GM21381 (cell line): ENCODE results near the gene HMCES.
A peak's percentile ranks its signal among the peaks of the same experiment; 100 is the strongest.
"Not testable (repeated sequence)": the region's sequence is repeated elsewhere in the genome, so short reads cannot be mapped to it uniquely, and the experiment has no call there.

Experiments
- ATAC-seq: cut with Tn5 transposase; IDR thresholded peaks from one replicate; pipeline ENCODE4 v1.9.1; 2021; ENCODE audit warnings: mild to moderate bottlenecking, moderate library complexity; ENCODE audit not compliant: unreplicated experiment

Gene HMCES

DNA sequence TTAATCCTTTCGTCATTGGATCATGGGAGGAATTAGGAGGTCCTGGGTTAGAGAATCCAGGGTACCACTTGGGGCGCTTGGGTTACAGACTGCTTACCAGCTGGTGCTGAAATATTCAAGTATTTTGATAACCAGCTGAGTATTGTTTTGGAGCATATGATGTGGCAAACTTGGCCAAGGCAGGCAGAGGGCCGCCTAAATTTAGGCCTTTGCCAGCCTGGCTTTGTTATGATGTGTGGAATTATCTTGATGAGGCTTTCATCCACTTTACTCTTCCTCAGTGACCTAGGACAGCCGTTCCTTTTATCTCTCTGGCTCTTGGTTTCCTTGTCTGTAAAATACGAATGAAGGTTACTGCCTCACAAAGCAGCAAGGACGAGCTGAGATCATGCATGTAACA is 22.4 kb upstream of the HMCES start:
- no peak for ATAC-seq

DNA sequence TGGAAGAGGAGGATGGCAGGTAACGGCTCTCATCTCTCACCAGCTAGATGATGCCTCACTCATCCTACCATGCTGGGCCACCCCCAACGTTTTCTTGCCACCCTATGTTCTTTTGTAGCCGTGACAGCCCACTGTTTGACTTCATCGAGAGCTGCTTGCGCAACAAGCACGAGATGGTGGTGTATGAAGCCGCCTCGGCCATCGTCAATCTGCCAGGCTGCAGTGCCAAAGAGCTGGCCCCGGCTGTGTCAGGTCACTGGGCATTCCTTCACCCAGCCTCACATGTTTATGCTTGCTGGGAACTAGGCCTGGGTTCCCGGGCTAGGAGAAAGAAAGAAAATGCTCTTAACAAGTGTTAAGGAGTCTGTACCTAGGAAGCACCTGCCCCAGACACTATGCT is 21.1 kb upstream of the HMCES start:
- ATAC-seq = no peak

DNA sequence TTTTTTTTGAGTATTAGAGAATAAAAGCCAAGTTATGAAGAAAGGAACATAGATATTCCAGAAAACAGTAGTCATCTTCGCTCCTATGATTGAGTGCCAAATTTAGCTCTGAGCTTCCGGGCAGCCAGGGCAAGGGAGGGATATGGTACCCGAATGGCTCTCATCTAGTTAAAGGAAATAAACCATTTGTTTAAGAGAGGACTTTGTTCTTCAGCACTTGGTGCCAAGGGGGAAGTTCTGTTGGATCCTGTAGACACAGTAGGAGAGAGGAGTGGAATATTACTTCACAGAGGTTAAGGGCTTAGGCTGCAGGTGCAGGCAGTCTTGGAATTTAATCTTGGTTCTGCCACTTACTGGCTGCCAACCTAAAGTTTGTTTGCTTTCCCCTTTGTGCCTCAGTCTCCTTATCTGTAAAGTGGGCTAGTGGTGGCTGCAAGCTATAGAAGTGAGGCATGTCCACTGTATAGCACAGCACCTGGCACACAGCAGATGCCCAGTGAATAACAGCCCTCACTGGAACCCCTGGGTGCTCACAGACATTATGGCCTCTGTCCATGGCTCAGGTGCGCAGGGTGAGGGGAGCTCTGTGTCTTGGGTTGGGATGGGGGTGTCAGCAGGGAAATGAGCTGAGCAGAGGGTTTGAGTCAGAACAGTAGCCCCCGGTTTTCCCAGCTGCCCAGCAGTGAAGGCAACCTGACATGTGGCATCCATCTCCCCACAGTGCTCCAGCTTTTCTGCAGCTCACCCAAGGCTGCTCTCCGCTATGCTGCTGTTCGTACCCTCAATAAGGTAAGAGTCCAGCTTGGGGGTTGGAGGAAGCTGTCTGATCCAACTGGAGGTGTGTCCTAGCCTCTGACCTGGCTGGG is 18.8 kb upstream of the HMCES start:
- no peak for ATAC-seq

DNA sequence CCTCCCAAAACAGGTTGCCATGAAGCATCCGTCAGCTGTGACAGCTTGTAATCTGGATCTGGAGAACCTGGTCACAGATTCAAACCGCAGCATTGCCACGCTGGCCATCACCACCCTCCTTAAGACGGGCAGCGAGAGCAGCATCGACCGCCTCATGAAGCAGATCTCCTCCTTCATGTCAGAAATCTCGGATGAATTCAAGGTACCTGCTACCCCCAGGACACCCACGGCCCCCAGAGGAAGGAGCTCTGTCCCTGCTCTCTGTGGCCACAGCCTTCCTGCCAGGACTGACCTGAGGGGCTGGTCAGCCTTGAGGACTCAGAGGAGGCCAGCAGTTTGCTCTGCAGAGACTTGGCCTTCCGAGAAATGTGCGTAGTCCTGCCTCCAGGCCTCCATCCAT is 18.1 kb upstream of the HMCES start:
- no peak for ATAC-seq

DNA sequence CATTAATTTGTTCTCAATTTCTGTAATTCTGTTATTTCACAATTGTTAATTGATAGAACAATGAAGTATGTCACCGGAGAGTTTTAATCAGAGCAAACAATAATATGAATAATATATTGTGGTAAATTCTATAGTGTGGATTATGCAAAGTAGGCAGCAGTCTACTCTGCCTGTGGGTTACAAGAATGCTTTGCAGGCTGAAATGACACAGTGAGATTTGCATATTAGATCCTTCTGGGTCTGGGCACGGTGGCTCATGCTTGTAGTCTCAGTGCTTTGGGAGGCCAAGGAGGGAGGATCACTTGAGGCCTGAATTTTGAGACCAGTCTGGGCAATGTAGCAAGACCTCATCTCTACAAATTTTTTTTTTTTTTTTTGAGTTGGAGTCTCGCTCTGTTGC is 16.8 kb upstream of the HMCES start:
- no peak for ATAC-seq

DNA sequence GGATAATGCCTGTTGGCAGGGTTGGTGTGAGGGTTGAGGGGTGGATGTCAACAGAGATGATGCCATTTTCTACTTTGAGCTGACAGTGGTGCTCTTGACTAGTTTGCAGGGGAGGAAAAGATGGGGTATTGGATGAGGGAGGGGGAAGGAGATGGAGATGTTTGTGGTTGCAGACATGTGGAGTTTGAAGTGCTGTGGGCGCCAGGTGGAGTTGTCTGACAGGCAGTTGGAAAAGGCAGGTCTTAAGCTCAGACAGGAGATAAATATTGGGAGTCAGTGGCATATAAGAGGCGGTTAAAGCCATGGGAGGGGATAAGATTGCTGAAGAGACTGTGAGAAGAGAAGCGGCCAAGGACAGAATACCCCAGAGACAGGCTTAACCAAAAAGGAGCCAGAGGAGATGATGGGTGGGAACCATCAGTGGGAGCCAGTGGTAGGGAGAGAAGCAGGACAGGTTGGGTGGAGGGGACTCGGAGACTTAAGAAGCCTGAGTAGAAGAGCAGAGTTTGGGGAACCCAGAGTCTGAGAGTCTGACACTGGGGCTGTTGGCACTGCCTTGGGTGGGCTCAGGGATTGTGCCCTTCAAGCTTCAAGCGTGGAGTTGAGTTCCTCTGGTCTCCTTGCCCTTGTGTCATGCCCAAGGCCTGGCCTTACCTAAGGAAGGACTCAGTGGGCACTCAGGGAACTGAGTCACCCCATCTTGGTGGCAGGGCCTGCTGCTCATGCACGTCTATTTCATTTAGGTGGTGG is 15.3 kb upstream of the HMCES start:
- ATAC-seq = no peak

DNA sequence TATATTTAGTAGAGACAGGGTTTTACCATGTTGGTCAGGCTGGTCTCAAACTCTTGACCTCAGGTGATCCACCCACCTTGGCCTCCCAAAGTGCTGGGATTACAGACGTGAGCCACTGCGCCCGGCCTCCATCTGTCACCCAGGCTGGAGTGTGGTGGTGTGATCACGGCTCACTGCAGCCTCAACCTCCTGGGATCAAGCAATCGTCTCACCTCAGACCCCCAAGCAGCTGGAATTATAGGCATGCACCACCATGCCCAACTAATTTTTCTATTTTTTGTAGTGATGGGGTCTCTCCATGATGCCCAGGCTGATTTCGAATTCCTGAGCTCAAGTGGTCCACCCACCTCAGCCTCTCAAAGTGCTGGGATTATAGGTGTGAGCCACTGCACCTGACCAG is 13.7 kb upstream of the HMCES start:
- not testable (repeated sequence) for ATAC-seq

DNA sequence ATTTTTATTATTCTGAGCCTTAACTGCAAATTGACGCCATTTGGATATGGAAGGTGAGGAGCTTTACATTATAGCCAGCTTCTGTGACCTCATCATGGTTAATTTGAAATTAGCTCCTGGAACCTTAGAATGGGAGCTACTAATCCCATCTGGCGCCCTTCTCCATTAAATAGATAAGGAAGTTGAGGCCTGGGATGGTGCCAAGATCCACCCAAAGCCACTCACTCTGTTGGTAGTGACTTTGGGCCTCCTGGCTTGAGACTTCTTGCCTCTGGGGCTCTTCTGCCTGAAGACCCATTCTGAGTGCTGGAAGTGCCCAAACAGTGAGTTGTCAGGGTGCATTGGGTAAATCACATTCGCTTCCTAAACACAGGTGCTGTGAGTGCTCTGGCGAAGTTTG is 12.0 kb upstream of the HMCES start:
- ATAC-seq = no peak

DNA sequence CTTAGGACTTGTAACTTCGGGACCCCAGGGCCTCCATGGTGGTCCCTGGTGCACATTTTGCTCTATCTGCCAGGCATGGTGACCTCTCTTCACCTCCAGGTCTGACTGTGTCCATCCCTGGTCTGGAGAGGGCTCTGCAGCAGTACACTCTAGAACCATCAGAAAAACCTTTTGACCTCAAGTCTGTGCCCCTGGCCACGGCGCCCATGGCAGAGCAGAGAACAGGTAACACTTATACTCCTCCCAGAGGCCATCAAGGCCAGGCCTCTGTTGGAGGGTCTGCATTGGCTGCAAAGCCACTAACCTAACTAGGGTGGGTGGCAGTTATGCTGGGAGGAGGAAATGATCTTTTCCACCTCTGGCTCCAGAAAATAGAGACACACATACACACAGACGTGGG is 10.3 kb upstream of the HMCES start:
- no peak for ATAC-seq

DNA sequence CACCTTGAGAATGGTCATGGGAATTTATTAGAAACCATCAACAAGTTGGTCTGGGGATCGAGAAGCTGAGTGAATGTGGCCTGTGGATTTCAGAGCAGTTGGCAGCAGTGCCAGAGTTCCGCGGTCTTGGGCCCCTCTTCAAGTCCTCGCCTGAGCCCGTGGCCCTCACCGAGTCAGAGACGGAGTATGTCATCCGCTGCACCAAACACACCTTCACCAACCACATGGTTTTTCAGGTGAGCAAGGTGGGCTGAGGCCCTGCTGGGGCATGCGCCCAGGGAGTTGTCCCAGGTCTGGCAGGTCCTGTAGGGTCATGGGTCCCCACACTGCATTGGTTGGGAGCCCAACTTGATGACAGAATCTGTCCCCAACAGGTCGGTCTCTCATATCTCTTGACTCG is 7.0 kb upstream of the HMCES start:
- no peak for ATAC-seq

DNA sequence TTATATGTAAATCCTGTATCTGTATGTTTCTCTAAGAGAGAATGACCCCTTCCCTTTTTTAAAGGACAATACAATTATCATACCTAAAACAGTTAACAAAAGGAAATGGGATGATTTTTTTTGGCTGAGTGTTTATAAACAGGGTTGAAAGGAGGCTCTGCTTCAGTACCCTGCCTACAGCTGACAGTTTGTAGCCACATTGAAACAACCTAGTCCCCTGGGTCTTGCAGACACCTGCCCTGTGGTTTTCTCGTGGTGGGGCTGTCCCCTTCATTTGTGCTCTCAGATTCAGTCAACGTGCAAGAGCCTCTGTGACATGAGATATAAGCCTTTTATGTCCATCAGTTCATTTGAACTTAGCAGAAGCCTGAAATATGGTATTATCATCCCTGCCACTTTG is 2.3 kb upstream of the HMCES start:
- ATAC-seq = peak; percentile 74

DNA sequence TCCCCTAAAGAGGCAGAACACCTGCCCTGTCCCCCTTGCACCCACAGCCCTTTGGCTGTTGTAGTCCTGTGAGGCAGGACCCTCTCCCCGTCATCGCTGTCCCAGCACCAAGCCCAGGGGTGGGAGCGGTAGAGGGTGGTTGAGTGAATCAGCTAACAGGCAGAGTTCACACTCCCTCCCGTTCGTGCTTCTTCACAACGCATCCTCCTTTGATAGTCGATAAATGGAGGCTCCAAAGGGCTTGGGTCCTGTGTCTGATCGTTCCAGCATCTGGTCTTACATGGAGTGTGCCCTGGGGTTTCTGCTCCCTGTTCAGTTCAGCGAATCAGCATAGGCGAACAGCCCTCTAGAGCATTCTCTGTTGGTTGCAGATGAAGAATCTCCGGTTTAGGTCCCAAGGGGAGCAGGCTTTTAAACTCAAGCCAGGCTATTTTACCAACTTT is 820 bp upstream of the HMCES start:
- ATAC-seq = no peak

DNA sequence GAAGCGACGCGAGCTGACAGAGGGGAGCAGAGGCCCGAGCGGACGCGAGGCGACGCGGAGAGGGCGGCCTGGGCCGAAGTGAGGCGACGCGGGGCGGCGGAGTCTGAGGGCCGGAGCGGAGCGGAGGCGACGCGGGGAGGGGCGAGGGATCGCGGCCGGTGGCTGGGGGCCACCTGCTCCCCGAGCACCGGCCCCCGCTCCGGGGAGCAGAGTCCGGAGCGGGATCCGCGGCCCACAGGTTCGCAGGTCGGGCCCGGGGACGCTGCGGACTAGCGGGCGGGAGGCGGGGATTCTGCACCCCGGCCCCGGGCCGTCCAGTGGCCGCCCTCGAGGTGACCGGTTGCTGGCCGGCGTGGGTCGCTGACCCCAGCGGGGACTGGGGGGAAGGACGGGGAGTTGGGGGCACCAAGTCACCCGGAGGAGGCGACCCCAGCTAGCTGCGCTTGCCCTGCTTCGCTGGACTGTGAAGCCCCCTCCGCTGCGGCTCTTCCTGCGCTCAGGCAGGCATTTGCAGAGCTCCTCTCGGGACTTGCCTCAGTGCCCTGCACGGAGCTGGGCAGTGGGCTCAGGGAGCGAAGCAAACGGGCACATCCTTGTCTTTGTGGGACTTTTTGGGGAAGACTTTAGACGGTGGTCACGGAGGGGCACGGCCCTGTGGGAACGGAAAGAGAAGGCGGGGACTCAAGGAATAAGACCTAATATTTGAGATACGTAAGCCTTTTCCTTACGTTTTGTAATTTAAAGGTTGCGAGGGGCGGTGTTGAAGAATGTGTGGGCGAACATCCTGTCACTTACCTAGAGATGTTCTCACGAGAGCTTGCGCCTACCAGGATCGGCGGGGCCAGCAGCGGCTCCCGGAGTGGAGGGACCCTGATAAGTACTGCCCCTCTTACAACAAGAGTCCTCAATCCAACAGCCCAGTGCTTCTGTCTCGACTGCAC is 566 bp downstream of the HMCES start:
- no peak for ATAC-seq

DNA sequence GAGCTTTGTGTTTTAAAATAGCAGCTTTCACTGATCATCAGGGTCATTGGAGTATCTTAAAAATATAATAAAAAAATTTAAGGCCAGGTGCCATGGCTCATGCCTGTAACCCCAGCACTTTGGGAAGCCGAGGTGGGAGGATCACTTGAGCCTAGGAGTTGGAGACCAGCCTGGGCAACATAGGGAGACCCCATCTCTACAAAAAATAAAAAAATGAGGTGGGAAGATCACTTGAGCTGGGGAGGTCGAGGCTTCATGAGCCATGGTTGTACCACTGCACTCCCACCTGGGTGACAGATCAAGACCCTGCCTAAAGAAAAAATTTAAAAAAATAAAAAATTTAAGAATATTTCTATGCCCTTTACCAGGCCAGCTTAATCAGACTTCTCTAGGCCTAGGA is 1.5 kb downstream of the HMCES start:
- ATAC-seq = no peak

DNA sequence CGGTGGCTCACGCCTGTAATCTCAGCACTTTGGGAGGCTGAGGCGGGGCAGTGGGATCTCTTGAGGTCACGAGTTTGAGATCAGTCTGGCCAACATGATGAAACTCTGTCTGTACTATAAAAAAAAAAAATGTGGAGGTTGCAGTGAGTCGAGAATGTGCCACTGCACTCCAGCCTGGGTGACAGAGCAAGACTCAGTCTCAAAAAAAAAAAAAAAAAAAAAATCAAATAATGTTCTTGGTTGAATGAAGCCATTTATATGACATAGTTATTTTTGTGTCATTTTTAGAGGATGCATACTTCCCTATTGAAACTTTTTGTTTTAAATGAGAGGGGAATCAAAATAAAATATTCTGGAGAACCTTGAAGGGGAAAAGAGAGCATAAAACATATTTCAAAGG is 3.1 kb downstream of the HMCES start:
- ATAC-seq = no peak

DNA sequence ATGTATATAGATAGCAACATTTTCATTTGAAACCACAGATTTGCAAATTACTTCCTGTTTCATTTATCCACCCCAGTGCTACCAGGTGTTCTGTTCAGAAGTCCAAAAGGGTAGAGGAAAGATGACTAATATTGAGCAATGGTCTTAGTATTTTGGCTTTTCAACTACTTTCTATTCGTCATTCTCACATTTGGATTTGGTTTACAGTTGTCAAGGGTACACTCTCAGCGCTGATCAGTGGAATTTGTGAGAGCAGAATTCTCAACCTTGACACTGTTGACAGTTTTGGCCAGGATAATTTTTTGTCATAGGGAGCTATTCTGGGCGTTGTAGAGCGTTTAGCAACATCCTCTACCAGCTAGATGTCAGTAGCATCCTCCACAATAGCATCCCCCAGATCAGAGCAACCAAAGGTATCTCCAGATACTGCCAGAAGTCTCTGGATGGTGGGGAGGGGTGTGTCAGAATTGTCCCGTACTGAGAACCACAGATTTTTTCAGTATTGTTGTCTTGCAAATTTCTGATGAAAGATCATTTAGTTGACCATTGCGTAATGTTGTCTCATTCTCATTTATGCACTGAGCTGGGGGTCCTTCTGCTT is 4.2 kb downstream of the HMCES start:
- peak; percentile 60 for ATAC-seq

DNA sequence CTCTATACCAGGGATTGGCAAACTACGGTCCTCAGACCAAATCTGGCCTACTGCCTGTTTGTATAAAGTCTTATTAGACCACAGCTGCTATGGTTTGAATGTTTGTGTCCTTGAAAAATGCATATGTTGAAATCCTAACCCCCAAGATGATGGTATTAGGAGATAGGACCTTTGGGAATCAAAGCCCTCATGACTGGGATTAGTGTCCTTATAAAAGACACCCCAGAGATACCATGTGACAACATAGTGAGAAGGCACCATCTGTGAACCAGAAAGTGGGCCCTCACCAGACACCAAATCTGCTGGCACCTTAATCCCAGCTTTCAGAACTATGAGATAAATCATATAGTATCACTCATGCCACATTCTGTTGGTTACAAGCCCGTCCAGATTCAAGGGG is 7.4 kb downstream of the HMCES start:
- no peak for ATAC-seq

DNA sequence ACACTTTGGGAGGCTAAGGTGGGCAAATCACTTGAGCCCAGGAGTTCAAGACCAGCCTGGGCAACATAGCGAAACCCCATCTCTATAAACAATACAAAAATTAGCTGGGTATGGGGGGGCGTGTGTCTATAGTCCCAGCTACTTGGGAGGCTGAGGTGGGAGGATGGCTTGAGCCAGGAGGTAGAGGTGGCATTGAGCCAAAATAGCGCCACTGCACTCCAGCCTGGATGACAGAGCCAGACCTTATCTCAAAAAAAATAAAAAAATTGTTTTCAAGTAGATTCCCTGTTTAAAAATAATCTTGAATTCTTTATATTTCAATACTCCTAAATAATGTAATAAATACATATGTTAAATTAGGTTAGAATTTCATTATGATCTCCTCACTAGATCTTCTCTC is 9.8 kb downstream of the HMCES start:
- no peak for ATAC-seq

DNA sequence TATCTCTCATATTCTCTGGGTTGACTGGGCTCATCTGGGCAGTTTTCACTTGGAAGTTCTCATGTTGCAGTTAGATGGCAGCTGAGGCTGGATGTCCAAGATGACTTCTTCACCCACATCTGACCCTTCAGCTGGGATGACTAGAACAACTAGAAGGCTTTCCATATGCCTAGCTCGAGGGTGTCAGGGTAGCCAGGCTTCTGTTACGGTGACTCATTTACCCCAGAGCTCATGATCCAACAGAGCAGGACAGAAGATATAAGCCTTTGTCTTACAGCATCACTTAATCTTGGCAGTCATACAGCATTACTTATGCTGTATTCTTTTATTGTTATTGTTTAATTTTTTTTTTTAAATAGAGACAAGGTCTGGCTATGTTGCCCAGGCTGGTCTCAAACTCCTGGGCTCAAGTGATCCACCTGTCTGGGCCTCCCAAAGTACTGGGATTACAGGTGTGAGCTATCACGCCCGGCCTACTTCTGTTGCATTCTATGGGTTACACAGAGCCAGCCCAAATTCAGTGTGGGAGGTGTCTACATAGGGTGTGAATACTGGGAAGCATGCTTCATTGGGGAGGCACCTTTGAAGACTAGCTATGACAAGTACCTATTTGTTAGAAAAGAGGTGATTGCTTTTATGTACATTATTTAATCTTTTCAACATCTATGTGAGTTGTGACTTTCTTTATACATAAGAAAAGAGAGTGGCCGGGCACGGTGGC is 10.7 kb downstream of the HMCES start:
- ATAC-seq = no peak

DNA sequence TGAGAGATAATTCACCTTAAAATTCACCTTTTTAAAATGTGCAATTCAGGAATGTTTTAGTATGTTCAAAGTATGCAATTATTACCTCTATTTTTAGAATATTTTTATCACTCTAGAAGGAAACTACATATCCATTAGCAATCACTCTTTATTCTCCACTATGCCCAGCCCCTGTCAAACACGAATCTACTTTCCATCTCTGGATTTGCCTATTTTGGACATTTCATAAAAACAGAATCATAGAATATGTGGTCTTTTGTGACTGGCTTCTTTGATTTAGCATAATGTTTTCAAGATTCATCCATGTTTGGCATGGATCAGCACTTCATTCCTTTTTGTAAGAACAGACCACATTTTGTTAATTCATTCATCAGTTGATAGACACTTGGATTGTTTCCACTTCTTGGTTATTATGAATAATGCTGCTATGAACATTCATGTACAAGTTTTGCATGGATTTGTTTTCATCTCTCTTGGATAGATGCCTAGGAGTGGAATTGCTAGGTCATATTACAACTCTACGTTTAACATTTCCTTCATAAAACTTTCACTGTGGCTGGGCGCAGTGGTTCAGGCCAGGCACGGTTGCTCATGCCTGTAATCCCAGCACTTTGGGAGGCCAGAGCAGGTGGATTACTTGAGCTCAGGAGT is 12.7 kb downstream of the HMCES start:
- ATAC-seq = no peak
